NCI-H345 treated with DMSO at 0.1 percent for 48 hours (cell line): ENCODE data around the gene NUDT4B.
"Not testable (repeated sequence)": the region's sequence is repeated elsewhere in the genome, so short reads cannot be mapped to it uniquely, and the experiment has no call there.

Source experiments
- DNase-seq: peaks from one replicate; lab custom pipeline; 2025; ENCODE audit not compliant: unreplicated experiment; lab: John Stamatoyannopoulos, UW

The NUDT4B gene

DNA sequence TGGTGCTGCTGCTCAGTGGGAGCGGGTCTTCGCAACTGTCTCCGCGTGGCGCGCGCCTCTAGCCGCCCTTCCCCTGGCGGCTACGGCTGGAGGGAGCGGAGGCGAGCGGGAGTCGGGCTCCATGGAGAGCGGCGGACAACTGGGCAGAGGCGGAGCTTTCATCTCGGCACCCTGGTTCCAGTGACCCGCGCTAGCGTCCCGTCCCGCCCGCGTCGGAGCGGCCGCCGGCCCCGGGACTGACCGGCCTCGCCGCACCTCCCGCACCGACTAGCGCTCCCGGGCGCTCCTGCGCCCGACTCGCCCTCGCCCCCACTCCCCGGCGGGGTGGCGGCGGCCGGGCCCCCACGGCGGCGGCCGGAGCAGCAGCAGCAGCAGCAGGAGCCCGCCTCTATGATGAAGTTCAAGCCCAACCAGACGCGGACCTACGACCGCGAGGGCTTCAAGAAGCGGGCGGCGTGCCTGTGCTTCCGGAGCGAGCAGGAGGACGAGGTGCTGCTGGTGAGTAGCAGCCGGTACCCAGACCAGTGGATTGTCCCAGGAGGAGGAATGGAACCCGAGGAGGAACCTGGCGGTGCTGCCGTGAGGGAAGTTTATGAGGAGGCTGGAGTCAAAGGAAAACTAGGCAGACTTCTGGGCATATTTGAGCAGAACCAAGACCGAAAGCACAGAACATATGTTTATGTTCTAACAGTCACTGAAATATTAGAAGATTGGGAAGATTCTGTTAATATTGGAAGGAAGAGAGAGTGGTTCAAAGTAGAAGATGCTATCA is at the start of gene NUDT4B:
Gene NUDT4B (plus strand): TSS at position 212 of the 772 bp plus-strand sequence. CDS start 179 bp downstream, at position 391.
- not testable (repeated sequence) for DNase-seq

DNA sequence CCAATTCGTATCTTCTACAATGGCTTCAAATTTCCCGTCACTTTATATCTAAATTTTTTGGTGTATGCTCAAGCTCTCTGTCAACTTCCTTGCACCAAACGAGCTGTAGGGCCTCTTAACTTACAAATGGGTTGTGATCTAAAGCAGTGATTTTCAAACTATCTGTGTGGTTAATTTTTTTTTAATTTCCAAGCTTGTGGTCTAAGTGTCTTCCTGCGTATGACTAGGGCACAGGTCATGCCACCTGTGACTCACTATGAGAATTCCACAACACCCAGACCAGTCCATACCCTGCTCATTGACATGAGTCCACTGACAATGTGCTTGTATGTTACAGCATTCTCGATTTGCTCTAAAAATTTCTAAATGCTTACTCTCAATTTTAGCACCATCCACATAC is 49.2 kb upstream of the NUDT4B start:
- not testable (repeated sequence) for DNase-seq

- not testable (repeated sequence) for DNase-seq
Measured at GRCh38 chr1:148702242-148702641, 46.3 kb upstream of the NUDT4B start.

- not testable (repeated sequence) for DNase-seq
Measured at GRCh38 chr1:148703973-148704591, 44.5 kb upstream of the NUDT4B start.

GRCh38 chr1:148705316-148705948 is 43.1 kb upstream of the NUDT4B start:
- not testable (repeated sequence) for DNase-seq

DNA sequence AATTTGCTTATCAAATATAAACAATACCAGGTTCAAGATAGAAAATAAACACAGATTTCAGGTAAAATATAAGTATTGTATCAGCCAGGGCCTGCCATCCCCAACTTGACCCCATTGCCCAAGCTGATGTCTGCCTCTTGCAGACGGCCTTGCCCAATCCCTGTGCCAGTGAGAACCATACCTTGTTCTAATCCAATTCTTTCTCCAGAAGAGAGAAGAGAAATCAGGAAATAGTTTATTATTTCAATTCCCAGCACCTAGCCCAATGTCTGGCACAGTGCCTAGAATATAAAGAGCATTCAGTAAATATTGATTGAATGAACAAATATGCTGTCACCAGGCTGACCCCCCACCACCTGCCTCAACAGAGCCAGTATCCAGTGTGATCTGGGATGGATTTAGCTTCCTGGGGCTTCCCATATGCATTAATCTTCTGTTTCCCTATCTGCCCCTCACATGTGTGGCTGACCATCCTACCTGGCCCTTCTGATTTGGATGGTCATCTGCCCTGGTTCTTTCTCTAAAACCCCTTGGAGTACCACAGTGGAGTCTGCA is 39.7 kb upstream of the NUDT4B start:
- not testable (repeated sequence) for DNase-seq

DNA sequence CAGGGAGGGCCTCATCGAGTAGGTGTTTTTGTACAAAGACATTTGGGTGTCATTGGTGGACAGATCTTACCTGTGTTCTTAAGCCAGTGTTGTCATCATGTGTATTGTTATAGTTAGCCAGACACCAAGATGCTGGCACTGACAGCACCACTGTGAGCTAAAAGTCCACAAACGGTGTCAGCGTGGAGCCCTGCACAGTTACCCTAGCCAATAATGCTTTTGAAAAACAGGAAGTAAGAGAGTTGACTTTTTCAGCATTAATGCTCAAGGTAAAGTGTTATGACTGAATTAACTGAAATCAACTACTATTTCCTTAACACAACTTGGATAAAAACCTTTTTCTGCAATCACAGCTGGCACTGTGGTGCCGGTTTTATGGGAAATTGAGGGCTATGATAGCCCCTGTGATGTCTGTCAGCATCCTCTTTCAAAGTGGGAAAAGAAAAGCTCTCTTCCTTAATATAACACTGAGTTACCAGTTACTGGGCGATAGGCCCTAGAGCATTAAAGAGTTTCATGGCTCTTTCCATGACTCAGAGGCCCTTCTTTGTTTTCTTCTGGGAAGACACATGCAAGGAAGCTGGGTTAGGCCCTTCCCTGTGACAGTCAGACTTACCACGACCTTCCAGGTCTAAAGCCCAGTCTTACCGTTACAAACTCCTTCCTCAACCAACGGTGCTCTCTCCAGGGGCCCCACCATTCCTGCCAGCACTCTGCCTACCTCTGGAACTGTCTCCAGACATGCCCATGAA is 37.6 kb upstream of the NUDT4B start:
- DNase-seq, result not testable (repeated sequence)

GRCh38 chr1:148712353-148712752 is 36.2 kb upstream of the NUDT4B start:
- DNase-seq, result not testable (repeated sequence)

DNA sequence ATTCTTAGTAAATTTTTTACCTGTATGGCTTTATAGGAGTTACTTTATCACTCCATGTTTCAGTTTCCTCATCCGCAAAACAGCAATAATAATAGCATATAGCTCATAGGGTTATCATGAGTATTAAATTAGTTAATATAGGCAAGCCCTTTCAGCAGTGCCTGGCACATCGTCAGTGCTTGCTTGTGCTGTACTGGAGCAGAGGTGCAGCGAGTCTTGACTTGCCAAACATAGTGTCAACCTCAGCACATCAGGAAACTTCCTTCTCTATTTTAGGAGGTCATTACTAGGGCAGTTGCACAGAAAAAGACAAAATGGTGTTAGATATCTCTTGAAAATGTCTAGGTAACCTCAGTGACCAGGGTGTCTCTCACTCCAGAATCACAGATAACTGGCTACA is 33.1 kb upstream of the NUDT4B start:
- DNase-seq, result not testable (repeated sequence)

DNA sequence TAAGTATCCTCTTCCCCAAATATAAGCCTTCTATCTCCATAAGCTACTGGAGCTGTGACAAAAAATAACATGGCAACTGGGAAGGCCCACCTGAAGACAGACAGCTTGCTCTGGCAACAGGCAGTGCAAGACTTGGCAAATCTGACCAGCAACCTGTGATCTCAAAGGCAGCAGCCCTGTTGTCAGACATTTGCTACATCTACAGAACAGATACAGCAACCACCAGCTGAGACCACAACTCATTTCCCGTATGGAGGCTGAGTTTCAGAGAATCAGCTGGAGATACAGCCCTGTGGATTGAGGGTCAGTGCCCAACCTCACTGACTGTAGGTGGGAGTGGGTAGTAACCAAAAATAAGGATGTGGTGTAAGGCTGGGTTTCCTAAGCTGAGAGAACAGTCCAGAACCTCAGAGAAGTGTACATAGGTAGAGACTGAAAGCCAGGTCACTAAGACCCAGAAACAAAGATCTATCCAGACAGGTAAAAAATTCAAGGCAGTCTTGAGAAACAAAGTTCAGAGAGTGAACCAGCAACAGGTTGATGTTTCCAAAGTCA is 31.5 kb upstream of the NUDT4B start:
- not testable (repeated sequence) for DNase-seq

DNA sequence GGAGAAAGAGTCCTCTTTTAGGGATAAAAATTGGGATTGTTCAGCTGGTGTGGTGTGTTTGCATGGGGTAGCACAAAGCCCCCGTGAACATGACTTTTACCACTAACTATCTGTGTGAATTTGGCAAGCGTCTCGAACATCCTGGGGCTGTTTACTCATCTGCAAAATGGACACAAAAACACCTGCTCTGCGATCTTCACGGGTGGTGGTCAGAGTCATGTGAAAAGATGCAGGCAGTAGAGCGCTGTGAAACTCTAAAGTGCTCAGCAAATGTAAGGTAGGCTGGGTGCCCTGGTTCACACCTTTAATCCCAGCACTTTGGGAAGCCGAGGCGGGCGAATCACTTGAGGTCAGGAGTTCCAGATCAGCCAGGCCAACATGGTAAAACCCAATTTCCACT is 27.7 kb upstream of the NUDT4B start:
- not testable (repeated sequence) for DNase-seq

DNA sequence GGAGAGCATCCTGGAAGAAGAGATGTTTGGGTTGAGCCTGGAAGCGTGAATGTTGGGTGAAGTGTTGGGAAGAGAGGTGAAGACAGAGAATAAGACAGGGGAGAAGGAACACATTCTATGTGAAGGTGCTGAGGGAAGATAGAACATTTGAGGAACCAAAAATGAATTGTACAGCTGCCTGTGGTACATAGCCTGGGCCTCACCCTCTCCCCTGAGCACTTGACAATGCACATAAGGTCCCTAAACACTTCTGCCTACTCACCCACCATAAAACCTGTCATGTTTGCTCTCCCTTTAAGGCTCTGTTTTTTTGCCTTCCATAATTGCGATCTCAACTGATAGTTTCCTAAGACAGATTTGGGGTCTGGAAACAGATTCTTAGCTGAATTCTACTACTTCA is 25.8 kb upstream of the NUDT4B start:
- not testable (repeated sequence) for DNase-seq

GRCh38 chr1:148723515-148723914 is 25.1 kb upstream of the NUDT4B start:
- not testable (repeated sequence) for DNase-seq

- not testable (repeated sequence) for DNase-seq
Measured at GRCh38 chr1:148724872-148725271, 23.7 kb upstream of the NUDT4B start.

DNA sequence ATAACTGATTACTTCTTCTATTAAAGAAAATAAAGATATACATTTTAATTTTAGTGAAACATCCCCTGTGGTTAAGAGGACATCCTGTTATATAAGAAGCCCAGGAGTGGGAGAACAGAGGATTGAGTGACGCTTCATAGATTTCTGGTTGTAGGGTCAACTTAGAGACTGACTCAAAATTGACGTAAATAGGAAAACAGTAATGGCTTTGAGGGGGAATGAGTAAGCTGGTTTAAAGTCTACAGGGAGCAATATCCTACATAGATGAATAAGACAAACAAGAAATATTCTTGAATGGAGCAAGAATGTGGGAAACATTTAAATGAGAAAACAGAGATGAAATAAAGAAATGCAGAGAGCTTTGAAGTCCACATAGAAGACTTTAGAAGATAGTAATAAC is 20.7 kb upstream of the NUDT4B start:
- not testable (repeated sequence) for DNase-seq

- not testable (repeated sequence) for DNase-seq
Measured at GRCh38 chr1:148729128-148729527, 19.4 kb upstream of the NUDT4B start.

- DNase-seq, result not testable (repeated sequence)
Measured at GRCh38 chr1:148729541-148729940, 19.0 kb upstream of the NUDT4B start.

GRCh38 chr1:148732277-148732676 is 16.3 kb upstream of the NUDT4B start:
- not testable (repeated sequence) for DNase-seq

GRCh38 chr1:148733585-148734310 is 14.8 kb upstream of the NUDT4B start:
- DNase-seq, result not testable (repeated sequence)

DNA sequence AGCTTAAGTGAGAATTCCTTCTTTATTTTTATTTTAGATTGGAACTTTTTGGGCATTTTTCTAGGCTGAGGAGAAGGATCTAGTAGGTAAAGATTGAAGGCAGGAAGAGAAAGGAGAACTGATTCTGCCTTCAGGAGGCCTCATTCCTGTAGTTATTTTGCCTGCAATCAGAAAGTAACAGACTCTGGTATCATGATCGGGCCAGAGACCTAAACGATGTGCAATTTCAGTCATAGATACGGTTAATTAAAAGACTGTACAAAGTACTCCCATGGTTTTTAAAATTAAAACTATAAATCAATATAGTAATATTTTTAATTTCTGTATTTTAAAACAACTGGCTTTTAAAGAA is 14.3 kb upstream of the NUDT4B start:
- DNase-seq, result not testable (repeated sequence)
